ENCODE measurements around the gene SERPINF2.

- no peak for TF ChIP-seq ZBTB1 (tag by site-specific recombination; IDR thresholded peaks at IDR 0.05)
- no peak for TF ChIP-seq CTCF (tag by site-specific recombination; IDR thresholded peaks at IDR 0.05)
- no peak for TF ChIP-seq TCF7L2 (IDR thresholded peaks at IDR 0.05; ENCODE audit: borderline replicate concordance, low read depth, low read length)
- TF ChIP-seq ZFP3 (tag by site-specific recombination; IDR thresholded peaks at IDR 0.05; ENCODE audit: low read depth): no peak
- no peak for TF ChIP-seq ZNF768 (tag by site-specific recombination; IDR thresholded peaks at IDR 0.05)
- TF ChIP-seq ZNF23 (tag by site-specific recombination; IDR thresholded peaks at IDR 0.05; ENCODE audit: borderline replicate concordance): no peak
- TF ChIP-seq MEIS1 (CRISPR knock-in tag; IDR thresholded peaks at IDR 0.05; ENCODE audit: borderline replicate concordance): no peak
- TF ChIP-seq ZSCAN4 (tag by site-specific recombination; IDR thresholded peaks at IDR 0.05): no peak
- no peak for TF ChIP-seq ZNF169 (tag by site-specific recombination; IDR thresholded peaks at IDR 0.05)
- TF ChIP-seq GLIS2 (tag by site-specific recombination; IDR thresholded peaks at IDR 0.05): no peak
- TF ChIP-seq SP7 (tag by site-specific recombination; IDR thresholded peaks at IDR 0.05): peak; percentile 33; the same call in 1 of the 2 replicates
These were observed 44.7 kb downstream of the SERPINF2 start for GRCh38 chr17:1787301-1787902.
